Measurements from ENCODE around the gene CPOX. TPM values are rescaled to one million over a fixed set of nuclear protein-coding genes. Genes with fewer than 3 reads are reported as not detected.

CPOX gene
- total RNA-seq, 2 experiments from 2014 or later: 7.0 to 10.5 TPM

GRCh38 chr3:98565237-98565643, 28.2 kb downstream of the CPOX start:
- H3K27me3 Mint-ChIP-seq: no peaks in the 10 kb centered on the region
- CTCF ChIA-PET: interaction anchor here (0.7 to 1.4 kb wide), 4 partner anchors 12 to 63 kb away, joined by 3 to 5 read pairs (median 3); partner anchors contain the start of gene CPOX
- POLR2A ChIA-PET: interaction anchor here (0.7 to 7.1 kb wide), 10 partner anchors 9 to 58 kb away, joined by 3 to 169 read pairs (median 7); partner anchors contain the start of genes CLDND1 and CPOX
- peak overlapping the region; percentile 100 for H3K27ac Mint-ChIP-seq
- no peaks in the 10 kb centered on the region for H3K27me3 ChIP-seq (ENCODE audit: control insufficient read depth in 1 of 2, insufficient read depth in 2 of 2, low read length in 2 of 2)
- TF ChIP-seq, protein P1, sequence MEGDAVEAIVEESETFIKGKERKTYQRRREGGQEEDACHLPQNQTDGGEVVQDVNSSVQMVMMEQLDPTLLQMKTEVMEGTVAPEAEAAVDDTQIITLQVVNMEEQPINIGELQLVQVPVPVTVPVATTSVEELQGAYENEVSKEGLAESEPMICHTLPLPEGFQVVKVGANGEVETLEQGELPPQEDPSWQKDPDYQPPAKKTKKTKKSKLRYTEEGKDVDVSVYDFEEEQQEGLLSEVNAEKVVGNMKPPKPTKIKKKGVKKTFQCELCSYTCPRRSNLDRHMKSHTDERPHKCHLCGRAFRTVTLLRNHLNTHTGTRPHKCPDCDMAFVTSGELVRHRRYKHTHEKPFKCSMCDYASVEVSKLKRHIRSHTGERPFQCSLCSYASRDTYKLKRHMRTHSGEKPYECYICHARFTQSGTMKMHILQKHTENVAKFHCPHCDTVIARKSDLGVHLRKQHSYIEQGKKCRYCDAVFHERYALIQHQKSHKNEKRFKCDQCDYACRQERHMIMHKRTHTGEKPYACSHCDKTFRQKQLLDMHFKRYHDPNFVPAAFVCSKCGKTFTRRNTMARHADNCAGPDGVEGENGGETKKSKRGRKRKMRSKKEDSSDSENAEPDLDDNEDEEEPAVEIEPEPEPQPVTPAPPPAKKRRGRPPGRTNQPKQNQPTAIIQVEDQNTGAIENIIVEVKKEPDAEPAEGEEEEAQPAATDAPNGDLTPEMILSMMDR (IDR thresholded peaks at IDR 0.05): no peak
- intact Hi-C loops (cut with DNase I, micrococcal nuclease): no loop called here
- H3K4me3 Mint-ChIP-seq: peak overlapping the region; percentile 49
- H3K27ac ChIP-seq (ENCODE audit: low read depth in 1 of 2, low read length in 2 of 2): peak overlapping the region; percentile 65 to 90
- H3K4me1 ChIP-seq (ENCODE audit: insufficient read depth, low read length): peaks cover 46% of the 10 kb centered on the region
- H3K9me3 Mint-ChIP-seq: no peaks in the 10 kb centered on the region
- H3K4me1 Mint-ChIP-seq (ENCODE audit: low read depth): peaks cover 82% of the 10 kb centered on the region
- H3K4me3 ChIP-seq (ENCODE audit: low read length): no peak overlapping the region
- ATAC-seq (ENCODE audit: poor library complexity) (no peak), DNase-seq (peak in 1 of 14 experiments; percentile 35)
- H3K9me3 ChIP-seq (ENCODE audit: control insufficient read depth in 1 of 2, insufficient read depth in 1 of 2, low read length in 2 of 2): no peaks in the 10 kb centered on the region
- peaks cover 5% of the 10 kb centered on the region for H3K36me3 Mint-ChIP-seq (ENCODE audit: low read depth)
- no peaks in the 10 kb centered on the region for H3K36me3 ChIP-seq (ENCODE audit: insufficient read depth, low read length)

GRCh38 chr3:98564282-98565005, 29.0 kb downstream of the CPOX start:
- Mint-ChIP-seq H3K9me3 (no peaks in the 10 kb centered on the region), H3K27ac (peak overlapping the region; percentile 100), H3K27me3 (no peaks in the 10 kb centered on the region), H3K36me3 (ENCODE audit: low read depth) (peaks cover 5% of the 10 kb centered on the region), H3K4me3 (peak overlapping the region; percentile 61), H3K4me1 (ENCODE audit: low read depth) (peaks cover 83% of the 10 kb centered on the region)
- TF ChIP-seq, protein P1 (IDR thresholded peaks at IDR 0.05): no peak
- DNase-seq: peak in 11 of 14 experiments; percentile 12 to 86 (median 29)
- CTCF ChIA-PET: interaction anchor here (0.6 to 1.4 kb wide), 10 partner anchors 8 to 691 kb away, joined by 3 to 5 read pairs (median 3); partner anchors contain the start of gene CPOX
- H3K4me3 ChIP-seq (ENCODE audit: low read length): no peak overlapping the region
- H3K36me3 ChIP-seq (ENCODE audit: insufficient read depth, low read length): no peaks in the 10 kb centered on the region
- peaks cover 46% of the 10 kb centered on the region for H3K4me1 ChIP-seq (ENCODE audit: insufficient read depth, low read length)
- H3K27ac ChIP-seq (ENCODE audit: low read depth in 1 of 2, low read length in 2 of 2): peak overlapping the region; percentile 77 to 90
- H3K27me3 ChIP-seq (ENCODE audit: control insufficient read depth in 1 of 2, insufficient read depth in 2 of 2, low read length in 2 of 2): no peaks in the 10 kb centered on the region
- no peaks in the 10 kb centered on the region for H3K9me3 ChIP-seq (ENCODE audit: control insufficient read depth in 1 of 2, insufficient read depth in 1 of 2, low read length in 2 of 2)
- ATAC-seq (ENCODE audit: poor library complexity): peak; percentile 43
- intact Hi-C loops (cut with DNase I, micrococcal nuclease): loop anchor here in 1 of 2 experiments (5.0 kb wide), 1 partner anchor 33 kb away; no protein-coding TSS in a partner anchor
- POLR2A ChIA-PET: interaction anchor here (0.7 to 7.1 kb wide), 22 partner anchors 8 to 743 kb away, joined by 3 to 169 read pairs (median 6); partner anchors contain the start of genes CLDND1, CPOX and CRYBG3

GRCh38 chr3:98563661-98564281, 29.6 kb downstream of the CPOX start:
- H3K36me3 Mint-ChIP-seq (ENCODE audit: low read depth): peaks cover 5% of the 10 kb centered on the region
- intact Hi-C loops (cut with DNase I, micrococcal nuclease): loop anchor here in 1 of 2 experiments (1.0 to 5.0 kb wide), 2 partner anchors 34 to 41 kb away; partner anchors contain the start of gene CLDND1
- no peaks in the 10 kb centered on the region for H3K27me3 Mint-ChIP-seq
- peaks cover 83% of the 10 kb centered on the region for H3K4me1 Mint-ChIP-seq (ENCODE audit: low read depth)
- Histone ChIP-seq H3K27ac (ENCODE audit: low read depth in 1 of 2, low read length in 2 of 2) (peak overlapping the region; percentile 77 to 90), H3K9me3 (ENCODE audit: control insufficient read depth in 1 of 2, insufficient read depth in 1 of 2, low read length in 2 of 2) (no peaks in the 10 kb centered on the region), H3K4me1 (ENCODE audit: insufficient read depth, low read length) (peaks cover 46% of the 10 kb centered on the region), H3K4me3 (ENCODE audit: low read length) (no peak overlapping the region), H3K36me3 (ENCODE audit: insufficient read depth, low read length) (no peaks in the 10 kb centered on the region), H3K27me3 (ENCODE audit: control insufficient read depth in 1 of 2, insufficient read depth in 2 of 2, low read length in 2 of 2) (no peaks in the 10 kb centered on the region)
- ChIA-PET POLR2A (interaction anchor here (0.6 to 7.1 kb wide), 18 partner anchors 9 to 742 kb away, joined by 3 to 169 read pairs (median 6); partner anchors contain the start of genes CLDND1, CPOX and CRYBG3), CTCF (interaction anchor here (0.7 to 1.4 kb wide), 6 partner anchors 9 to 178 kb away, joined by 3 to 5 read pairs (median 3); partner anchors contain the start of gene CPOX)
- DNase-seq (peak in 8 of 14 experiments; percentile 10 to 90 (median 32)), ATAC-seq (ENCODE audit: poor library complexity) (peak; percentile 70)
- H3K4me3 Mint-ChIP-seq: peak overlapping the region; percentile 84
- TF ChIP-seq, protein P1 (IDR thresholded peaks at IDR 0.05): no peak
- H3K27ac Mint-ChIP-seq: peak overlapping the region; percentile 100
- no peaks in the 10 kb centered on the region for H3K9me3 Mint-ChIP-seq

Measured in CD4-positive, alpha-beta T cell (primary cell).